Dermis microvascular lymphatic vessel endothelial cell (primary cell): ENCODE measurements around the gene RPTOR. TPM values are rescaled to one million over a fixed set of nuclear protein-coding genes. Genes with fewer than 3 reads are reported as not detected.
A peak's percentile ranks its signal among the peaks of the same experiment; 100 is the strongest.
"Not testable (repeated sequence)": the region's sequence is repeated elsewhere in the genome, so short reads cannot be mapped to it uniquely, and the experiment has no call there.

Source experiments
- DNase-seq, 2 donors: peaks; one replicate each; pipeline versions ENCODE4 v3.0.0 to v3.0.0-alpha.2; 2010; ENCODE audit warnings: low read depth in 2 of 2
- total RNA-seq: library from RNA; depleted of rRNA; stranded (reverse); fragments of >200 nt; gene quantifications from 2 replicates; pipeline ENCODE4 v1.2.1, GENCODE V29; 2014

RPTOR gene
- total RNA-seq, 1 donor from 2014 or later: 10.5 TPM

DNA sequence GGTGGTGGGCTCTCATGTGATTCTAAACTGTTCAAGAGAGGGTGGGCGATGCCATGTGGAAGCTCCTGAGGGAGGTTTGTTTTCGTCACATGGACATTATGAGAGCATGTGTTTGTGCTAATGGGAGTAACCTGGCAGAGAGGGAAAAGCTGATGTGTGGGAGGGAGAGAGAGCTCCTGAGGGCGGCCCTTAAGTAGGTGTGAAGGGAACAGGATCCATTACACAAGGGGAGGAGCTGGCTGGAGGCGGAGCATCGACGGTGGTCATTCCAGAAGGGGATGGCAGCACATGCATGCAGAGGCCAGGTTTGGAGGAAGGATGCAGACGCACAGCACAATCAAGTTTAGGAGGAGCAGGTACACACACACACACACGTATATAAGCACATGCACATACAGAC is 197.5 kb downstream of the RPTOR start:
- DNase-seq: no peak

DNA sequence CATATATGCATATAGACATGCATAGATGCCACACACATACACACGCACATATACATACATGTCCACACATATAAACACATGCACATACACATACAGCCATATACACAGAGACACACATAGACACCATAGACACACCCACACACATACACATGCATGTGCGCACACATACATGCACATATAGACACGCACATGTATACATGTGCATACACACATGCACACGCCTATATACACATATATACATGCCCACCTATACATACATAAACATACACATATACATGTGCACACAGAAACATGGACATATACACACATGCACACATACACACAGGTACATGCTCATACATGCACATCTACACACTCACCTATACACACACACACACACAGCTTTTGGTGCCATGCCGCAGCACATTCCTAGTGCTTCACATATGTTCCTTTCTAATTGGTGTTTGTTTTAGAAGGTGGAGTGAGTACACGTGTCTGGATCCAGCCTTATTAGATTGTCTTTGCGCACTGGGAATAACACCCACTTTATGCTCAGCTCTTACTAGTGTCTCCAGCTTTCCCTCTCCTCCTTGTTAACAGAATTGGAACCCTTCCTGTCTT is 198.0 kb downstream of the RPTOR start:
- no peak for DNase-seq

- no peak for DNase-seq
Observed at GRCh38 chr17:80743181-80743771, 198.6 kb downstream of the RPTOR start.

GRCh38 chr17:80743973-80744372 is 199.3 kb downstream of the RPTOR start:
- DNase-seq: not testable (repeated sequence)

- not testable (repeated sequence) for DNase-seq
Observed at GRCh38 chr17:80744725-80745124, 200.1 kb downstream of the RPTOR start.

GRCh38 chr17:80745183-80745582 is 200.5 kb downstream of the RPTOR start:
- no peak for DNase-seq

GRCh38 chr17:80746262-80746935 is 201.8 kb downstream of the RPTOR start:
- DNase-seq: no peak

DNA sequence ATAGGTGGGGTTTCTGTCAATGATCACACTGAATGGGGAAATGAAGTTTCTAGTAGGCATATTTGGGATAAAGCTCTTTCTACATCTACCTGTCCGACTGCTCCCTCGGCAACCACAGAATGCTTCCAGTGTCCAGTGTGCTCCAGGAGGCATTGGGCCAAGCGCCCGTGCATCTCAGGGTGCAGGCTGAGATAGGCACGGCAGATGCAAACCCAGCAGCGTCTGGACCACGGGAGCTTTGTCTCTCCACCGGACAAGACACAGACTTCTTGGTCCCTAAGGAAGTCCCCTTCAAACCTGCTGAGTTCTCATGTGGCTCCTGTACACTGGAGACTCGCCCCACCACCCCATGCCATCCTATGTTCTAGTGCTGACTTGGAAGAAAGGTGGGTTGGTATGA is 202.8 kb downstream of the RPTOR start:
- no peak for DNase-seq

GRCh38 chr17:80749611-80750010 is 205.0 kb downstream of the RPTOR start:
- no peak for DNase-seq

DNA sequence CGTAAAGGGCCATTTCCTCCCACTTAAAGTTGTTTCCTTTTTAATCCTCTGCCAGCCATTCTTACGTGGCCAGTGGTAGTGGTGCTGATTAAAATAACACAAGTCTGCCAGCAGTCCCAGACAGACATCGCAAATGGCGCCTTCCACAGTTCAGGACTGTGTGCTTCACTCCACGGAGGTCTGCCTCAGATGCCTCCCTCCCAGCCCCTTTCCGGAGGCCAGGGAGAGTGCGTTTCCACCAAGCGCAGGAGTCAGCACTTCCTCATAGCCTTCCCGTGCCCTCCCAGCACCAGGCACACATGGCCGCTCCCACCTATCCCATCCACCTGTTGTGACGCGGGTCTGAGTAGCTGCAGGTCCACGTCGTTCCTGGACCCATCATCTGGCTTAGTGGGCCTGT is 205.6 kb downstream of the RPTOR start:
- DNase-seq: peak in 1 of 2 donors; percentile 71

DNA sequence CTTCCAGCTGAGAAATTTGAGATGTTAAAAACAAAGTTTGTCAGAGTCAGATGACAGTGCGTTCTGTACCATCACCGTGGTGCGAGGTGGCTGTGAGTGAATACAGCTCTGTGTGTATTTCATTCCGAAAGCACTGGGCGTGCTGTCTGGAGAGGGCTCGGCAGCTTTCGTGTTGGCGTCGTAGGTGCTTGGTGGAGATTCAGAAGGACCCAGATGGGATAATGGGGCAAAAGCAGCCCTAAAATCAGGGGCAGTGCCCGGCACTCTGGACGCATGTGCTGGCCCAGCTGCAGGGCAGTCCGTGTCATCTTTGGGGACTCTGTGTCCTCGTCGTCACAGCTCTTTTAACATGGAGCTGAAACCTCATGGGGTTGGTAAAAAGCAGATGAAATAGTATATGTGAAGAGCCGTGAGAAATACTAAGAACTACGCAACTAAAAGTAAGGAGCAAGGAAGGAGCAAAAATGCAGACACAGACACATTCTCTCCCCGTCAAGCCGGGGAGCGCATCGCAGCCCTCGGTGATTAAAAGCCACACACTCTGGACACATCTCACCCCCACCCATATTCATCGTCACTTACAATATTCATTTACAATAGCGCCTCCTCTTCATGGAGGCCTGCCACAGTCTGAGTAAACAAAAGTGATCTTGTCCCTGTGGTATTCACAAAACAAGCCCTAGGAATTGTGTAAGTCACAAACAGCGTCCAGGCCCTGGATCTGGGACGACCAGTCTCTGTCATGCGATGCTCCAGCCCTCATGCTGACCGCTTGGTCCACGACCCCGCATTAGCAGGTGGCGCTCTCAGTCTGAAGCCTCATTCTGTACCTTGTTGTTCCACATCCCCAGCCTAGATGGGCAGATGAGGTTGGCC is 206.7 kb downstream of the RPTOR start:
- DNase-seq: no peak

DNA sequence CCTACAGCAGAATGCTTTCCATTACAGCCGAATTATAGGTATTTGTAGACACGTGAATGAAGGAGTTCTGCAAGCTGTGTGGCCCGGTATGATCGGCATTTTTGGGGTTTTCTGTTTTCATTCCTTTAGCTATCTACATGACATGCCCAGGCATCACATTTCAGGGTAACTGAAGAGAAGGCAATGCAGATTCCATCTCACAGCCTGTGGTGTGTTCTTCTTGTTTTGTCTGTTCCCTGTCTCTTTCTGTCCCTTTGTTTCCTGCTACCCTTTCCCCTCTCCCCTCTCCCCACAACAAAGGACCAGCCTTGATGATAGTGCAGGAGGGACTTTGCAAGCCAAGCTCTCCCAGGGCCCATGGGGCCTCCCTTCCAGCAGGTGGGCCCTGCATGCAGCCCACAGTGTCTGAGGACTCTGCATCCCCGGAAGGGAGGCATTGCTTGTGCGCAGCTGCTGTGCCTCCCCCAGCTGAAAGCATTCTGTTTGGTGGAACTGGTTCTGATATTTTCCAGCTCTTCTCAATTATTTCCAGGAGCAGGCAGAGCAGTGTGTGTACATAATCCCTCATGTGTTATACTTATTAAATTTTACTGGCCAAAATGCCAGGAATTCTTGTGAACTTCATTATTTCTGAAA is 207.4 kb downstream of the RPTOR start:
- no peak for DNase-seq

GRCh38 chr17:80753685-80754345 is 209.2 kb downstream of the RPTOR start:
- DNase-seq: no peak

DNA sequence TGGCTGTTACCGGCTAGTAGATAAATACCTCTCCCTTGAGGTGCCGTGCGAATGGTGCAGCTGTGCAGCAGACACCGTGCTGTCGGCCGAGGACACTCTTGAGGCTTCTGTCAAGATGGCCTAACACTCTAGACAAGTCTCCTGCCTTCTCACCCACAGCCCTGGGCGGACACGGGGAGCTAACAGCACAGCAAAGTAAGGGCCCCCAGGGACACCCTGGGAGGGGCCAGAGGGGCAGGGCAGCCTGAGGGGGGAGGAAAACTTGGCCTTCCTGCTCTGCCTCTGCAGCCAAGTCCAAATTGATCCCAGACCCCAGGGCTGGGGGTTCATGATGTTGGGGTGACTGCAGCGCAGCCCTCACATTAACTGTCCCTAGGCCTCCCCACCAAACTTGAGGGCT is 210.2 kb downstream of the RPTOR start:
- DNase-seq: no peak

DNA sequence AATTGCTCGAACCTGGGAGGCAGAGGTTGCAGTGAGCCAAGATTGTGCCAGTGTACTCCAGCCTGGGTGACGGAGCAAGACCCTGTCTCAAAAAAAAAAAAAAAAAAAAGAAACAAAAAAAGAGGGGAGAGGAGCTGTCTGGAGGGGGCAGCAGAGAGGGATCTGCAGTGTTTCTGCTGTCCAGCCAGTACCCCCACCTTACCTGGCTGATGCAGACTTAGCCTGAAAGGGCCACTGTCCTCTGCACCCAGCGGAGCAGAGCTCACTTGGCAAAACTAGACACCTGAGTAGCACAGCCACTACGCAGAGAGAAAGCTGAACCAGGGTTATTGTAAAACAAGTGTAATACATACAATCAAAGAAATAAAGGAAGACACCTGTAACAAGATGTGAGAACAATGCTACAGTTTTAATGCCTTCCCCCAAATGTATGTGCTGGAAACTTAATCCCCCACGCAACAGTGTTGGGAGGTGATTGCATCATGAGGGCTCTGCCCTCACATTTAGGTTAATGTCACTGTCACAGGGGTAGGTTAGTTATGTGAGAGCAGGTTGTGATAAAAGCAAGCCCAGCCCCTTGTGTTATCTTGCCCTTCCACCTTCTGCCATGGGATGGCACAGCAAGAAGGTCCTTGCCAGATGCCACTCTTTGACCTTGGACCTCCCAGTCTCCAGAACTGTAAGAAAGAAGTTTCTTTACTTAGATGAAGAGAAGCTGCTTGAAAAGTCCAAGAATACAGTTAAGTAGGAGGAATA is 211.2 kb downstream of the RPTOR start:
- DNase-seq: peak in 1 of 2 donors; percentile 29

GRCh38 chr17:80758481-80759376 is 214.1 kb downstream of the RPTOR start:
- DNase-seq: peak in 1 of 2 donors; percentile 21

DNA sequence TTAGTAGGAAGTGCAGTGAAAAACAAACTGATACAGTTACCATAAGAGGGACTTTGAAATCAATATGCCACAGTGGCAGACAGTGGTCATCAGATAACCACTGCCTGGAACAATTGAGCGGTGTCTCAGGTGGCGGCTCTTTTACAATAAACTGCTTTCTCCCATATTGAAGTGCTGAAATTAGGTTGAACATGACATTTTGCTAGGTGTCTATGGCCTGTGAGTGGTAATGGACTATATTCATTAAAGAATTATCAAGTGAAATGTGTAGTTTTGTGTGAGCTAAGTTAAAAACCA is 214.7 kb downstream of the RPTOR start:
- DNase-seq: no peak

DNA sequence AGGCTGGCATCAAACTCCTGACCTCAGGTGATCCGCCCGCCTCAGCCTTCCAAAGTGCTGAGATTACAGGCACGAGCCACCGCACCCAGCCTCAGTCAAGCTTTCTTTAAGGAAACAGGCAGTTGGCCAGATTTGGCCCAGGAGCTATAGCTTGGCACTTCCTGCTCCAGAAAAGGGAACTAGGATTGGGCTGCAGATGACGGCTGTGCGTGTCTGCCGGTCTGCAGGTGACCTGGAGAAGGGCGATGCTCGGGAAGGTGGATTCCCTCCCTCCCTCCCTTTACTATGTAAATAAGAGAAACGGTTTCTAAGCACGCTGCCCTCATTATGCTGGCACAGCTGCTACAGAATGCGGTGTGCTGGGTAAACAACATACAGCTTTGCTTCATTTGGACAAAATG is 215.9 kb downstream of the RPTOR start:
- peak in 1 of 2 donors; percentile 46 for DNase-seq

DNA sequence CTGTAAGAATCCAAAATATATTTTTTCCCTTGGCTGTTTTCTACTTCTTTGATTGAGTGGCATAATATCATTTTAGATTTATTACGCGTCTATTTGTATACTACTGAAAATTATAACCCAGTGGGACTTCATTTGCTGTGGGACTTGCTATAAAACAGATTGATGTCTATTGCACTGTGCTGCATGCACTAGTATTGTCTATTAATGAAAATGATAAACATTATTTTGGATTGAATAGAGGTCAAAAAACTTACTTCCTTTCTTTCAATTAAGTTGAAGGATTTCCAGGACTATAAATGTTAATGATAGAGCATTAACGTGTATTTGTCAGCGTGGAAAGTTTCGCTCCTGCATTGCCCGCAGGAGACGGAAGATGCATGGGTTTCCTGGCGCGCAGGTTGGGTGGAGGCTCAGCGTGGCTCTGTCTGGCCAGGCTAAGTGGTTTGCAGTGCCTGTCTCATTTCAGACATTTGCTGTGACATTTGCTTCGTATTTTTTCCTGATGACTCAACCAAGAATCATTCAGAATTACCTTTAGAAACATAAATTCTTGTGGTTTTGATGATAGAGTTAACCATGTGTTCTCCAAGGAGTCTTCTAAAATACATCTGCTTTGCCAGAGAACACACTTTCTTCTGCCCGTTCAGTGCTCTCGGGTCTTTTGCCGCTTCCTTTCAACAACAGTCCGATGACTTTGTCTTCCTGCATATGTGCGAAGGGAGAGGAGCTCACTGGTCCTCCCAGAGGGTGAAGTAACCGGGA is 216.7 kb downstream of the RPTOR start:
- peak in 1 of 2 donors; percentile 87 for DNase-seq
